Subcutaneous adipose tissue (tissue), 4 donors: ENCODE measurements around the gene SLBP. TPM values are rescaled to one million over a fixed set of nuclear protein-coding genes. Genes with fewer than 3 reads are reported as not detected.

Source experiments
- total RNA-seq, 4 donors: library from RNA; depleted of rRNA; stranded (reverse); fragments of >200 nt; gene quantifications; one replicate each; pipeline ENCODE4 v1.1.0, GENCODE V29; 2016
- TF ChIP-seq, protein P1 (sequence below): fragments of 450-650 bp; IDR thresholded peaks from one replicate; pipeline ENCODE4 v1.5.1; 2016; ENCODE audit warnings: low read depth, mild to moderate bottlenecking, control low read depth, antibody characterized with exemption, moderate library complexity

Gene SLBP
- total RNA-seq, 4 donors from 2014 or later: 33.2 to 41.1 (median 37.0) TPM

DNA sequence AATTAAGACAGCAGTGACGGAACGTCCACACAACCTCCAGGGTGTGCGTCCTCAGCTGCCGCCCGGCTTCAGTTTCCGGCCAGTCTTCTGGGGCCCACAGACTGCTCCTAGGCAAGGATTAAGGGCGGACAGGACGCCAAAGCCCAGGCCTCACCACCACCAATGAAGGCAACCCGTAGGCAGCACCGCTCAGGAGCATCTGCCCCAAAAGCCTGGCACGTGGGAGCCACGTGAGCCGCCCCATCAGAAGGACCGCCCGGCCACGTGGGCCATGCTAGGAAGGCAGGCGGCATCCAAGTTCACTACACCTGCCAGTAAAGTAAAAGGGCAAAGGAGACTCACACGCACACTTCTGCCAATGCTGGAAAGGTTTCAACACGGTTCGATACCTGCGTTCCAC, 42.3 kb downstream of the SLBP start:
- TF ChIP-seq, protein P1, sequence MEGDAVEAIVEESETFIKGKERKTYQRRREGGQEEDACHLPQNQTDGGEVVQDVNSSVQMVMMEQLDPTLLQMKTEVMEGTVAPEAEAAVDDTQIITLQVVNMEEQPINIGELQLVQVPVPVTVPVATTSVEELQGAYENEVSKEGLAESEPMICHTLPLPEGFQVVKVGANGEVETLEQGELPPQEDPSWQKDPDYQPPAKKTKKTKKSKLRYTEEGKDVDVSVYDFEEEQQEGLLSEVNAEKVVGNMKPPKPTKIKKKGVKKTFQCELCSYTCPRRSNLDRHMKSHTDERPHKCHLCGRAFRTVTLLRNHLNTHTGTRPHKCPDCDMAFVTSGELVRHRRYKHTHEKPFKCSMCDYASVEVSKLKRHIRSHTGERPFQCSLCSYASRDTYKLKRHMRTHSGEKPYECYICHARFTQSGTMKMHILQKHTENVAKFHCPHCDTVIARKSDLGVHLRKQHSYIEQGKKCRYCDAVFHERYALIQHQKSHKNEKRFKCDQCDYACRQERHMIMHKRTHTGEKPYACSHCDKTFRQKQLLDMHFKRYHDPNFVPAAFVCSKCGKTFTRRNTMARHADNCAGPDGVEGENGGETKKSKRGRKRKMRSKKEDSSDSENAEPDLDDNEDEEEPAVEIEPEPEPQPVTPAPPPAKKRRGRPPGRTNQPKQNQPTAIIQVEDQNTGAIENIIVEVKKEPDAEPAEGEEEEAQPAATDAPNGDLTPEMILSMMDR: no peak

DNA sequence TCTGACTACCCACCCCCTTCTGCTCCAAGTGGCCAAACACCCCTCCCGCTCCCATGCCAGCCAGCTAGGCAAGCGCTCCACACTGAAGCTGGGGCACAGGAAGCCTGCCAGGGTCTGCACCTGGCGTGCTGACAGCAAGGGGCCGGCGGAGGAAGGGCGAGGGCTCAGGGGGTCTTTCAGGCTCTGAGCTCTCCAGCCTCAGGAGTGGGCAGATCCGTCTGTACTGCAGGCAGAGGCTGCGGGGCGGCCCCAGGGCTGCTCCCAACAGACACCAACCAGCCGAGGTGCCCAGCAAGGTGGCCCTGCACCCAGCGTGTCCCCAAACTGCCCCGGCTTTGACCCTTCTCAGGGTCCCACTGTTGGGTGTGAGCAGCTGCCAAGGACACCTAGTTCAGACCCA, 42.8 kb downstream of the SLBP start:
- TF ChIP-seq, protein P1: no peak

- TF ChIP-seq, protein P1: no peak
These were observed 43.7 kb downstream of the SLBP start for GRCh38 chr4:1668488-1668840.

DNA sequence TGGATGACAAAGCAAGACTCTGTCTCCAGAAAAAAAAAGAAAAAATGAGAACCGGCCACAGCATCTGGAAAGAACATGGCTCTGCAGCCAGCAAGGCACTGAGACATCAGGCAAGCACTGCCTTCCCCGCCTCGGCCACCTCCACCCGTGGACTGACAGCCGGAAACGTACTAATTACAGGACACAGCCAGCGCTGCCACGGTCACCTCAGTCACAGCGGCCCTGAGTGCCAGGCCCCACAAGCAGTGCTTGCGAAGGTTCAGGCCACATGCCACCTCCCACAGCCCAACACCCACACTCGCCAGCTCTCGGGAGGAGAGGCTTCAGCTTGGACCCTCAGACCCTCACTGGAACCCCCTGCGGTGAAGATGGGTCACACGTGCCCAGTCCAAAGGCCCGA, 44.8 kb downstream of the SLBP start:
- TF ChIP-seq, protein P1: no peak

GRCh38 chr4:1666391-1666790, 45.7 kb downstream of the SLBP start:
- TF ChIP-seq, protein P1: no peak

DNA sequence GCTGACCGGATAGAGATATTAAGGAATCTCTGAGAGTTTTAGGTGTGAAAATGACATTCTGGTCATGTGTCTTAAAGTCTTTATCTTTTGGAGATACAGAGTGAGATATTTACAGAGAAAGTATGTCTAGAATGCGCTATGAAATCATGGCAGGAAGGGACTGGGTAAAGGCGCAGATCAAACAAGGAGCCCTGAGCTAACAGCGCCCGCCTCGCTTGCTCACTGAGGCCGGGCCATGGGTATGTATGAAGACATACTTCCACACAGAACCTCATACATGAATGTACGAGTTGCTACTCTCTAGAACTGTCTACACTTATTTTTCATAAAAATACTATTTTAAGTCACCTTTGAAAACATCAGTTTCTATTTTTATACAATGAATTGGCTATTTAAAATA, 48.0 kb downstream of the SLBP start:
- TF ChIP-seq, protein P1: no peak

DNA sequence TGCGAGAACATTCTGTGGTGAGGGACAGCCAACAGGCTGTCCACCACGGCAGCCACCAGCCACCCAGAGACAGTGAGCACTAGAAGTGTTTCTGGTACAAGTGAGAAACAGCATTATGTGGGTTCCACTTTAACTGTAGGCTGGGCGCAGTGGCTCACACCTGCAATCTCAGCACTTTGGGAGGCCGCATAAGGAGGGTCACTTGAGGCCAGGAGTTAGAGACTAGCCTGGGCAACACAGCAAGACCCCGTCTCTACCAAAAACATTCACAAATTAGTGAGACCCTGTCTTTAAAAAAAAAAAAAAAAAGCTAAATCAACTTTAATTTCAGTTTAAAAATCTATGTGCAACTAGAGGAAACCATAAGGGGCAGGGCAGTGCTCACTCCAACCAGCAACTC, 48.6 kb downstream of the SLBP start:
- TF ChIP-seq, protein P1: no peak
